Nephron progenitor cell (in vitro differentiated cells): ENCODE measurements around the gene TRMT44.

Source experiments
- DNase-seq: peaks from one replicate; pipeline ENCODE4 v3.0.0; 2021
- H3K27ac Mint-ChIP-seq: 2 replicates; pipeline ENCODE4 v1.8.0; 2021; ENCODE audit warnings: mild to moderate bottlenecking, moderate library complexity, mixed read lengths
- H3K27me3 Mint-ChIP-seq: 2 replicates; pipeline ENCODE4 v1.8.0; 2021; ENCODE audit warnings: mild to moderate bottlenecking, low read depth, mixed read lengths; ENCODE audit not compliant: poor library complexity
- H3K36me3 Mint-ChIP-seq: 2 replicates; pipeline ENCODE4 v1.8.0; 2021; ENCODE audit warnings: low read depth, mixed read lengths
- H3K4me1 Mint-ChIP-seq: 2 replicates; pipeline ENCODE4 v1.8.0; 2021; ENCODE audit warnings: mixed read lengths
- H3K4me3 Mint-ChIP-seq: 2 replicates; pipeline ENCODE4 v1.8.0; 2021; ENCODE audit warnings: mild to moderate bottlenecking, moderate library complexity, mixed read lengths
- H3K9me3 Mint-ChIP-seq: 2 replicates; pipeline ENCODE4 v1.8.0; 2021; ENCODE audit warnings: mild to moderate bottlenecking, moderate library complexity, mixed read lengths
- TF ChIP-seq, protein P1 (sequence below): fragments of 200-600 bp; sonication (generic); IDR thresholded peaks from 2 replicates; pipeline ENCODE4 v1.5.0; 2021; ENCODE audit warnings: antibody characterized with exemption

Gene TRMT44

GRCh38 chr4:8427262-8427661 is 13.3 kb upstream of the TRMT44 start:
- Mint-ChIP-seq H3K27ac (no peak overlapping the region), H3K4me1 (peaks cover 15% of the 10 kb centered on the region), H3K4me3 (peak overlapping the region; percentile 95), H3K36me3 (no peaks in the 10 kb centered on the region), H3K9me3 (no peaks in the 10 kb centered on the region), H3K27me3 (no peaks in the 10 kb centered on the region)
- DNase-seq = no peak
- TF ChIP-seq, protein P1, sequence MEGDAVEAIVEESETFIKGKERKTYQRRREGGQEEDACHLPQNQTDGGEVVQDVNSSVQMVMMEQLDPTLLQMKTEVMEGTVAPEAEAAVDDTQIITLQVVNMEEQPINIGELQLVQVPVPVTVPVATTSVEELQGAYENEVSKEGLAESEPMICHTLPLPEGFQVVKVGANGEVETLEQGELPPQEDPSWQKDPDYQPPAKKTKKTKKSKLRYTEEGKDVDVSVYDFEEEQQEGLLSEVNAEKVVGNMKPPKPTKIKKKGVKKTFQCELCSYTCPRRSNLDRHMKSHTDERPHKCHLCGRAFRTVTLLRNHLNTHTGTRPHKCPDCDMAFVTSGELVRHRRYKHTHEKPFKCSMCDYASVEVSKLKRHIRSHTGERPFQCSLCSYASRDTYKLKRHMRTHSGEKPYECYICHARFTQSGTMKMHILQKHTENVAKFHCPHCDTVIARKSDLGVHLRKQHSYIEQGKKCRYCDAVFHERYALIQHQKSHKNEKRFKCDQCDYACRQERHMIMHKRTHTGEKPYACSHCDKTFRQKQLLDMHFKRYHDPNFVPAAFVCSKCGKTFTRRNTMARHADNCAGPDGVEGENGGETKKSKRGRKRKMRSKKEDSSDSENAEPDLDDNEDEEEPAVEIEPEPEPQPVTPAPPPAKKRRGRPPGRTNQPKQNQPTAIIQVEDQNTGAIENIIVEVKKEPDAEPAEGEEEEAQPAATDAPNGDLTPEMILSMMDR = no peak

- H3K4me3 Mint-ChIP-seq = peak overlapping the region; percentile 95
- no peak overlapping the region for H3K27ac Mint-ChIP-seq
- H3K27me3 Mint-ChIP-seq = no peaks in the 10 kb centered on the region
- DNase-seq = no peak
- peaks cover 15% of the 10 kb centered on the region for H3K4me1 Mint-ChIP-seq
- H3K9me3 Mint-ChIP-seq = no peaks in the 10 kb centered on the region
- TF ChIP-seq, protein P1 = no peak
- no peaks in the 10 kb centered on the region for H3K36me3 Mint-ChIP-seq
Measured at GRCh38 chr4:8427761-8428287, 12.8 kb upstream of the TRMT44 start.

DNA sequence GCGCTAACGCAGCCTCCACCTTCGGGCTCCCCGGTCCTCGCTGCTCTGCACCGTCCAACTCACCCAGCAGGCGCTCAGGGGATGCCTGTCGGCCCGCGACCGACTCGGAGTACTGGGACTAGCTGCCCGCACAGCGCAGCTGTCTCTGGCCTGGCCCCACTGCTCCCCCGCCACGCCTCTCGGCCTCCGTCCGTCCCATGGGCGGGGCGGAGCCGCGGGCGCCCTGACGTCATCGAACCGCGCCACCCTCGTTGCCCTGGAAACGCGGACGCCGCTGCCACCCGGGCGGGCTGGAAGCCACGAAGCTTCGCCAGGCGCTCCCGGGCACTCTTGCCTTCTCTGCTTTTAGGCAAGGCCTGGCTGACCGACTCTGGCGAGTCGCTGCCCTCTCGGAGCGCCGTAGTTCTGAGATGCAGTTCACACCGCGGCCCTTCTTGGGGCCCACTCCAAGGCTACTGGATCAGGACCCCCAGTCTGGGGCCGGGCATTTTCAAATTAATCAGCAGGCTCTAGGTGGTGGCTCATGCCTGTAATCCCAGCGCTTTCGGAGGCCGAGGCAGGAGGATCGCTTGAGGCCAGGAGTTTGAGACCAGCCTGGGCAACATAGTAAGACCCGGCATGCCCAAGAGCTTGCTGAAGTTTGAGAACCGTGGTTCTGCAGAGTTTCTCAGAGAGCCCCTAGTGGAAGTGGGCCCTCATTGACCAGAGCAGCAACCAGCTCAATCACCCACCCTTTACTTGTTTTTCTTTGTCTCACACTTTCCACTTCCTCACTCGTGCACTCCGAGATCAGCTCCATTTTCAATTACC is 12.1 kb upstream of the TRMT44 start:
- Mint-ChIP-seq H3K27me3 (no peaks in the 10 kb centered on the region), H3K4me3 (peak overlapping the region; percentile 95), H3K27ac (no peak overlapping the region), H3K4me1 (peaks cover 15% of the 10 kb centered on the region), H3K9me3 (no peaks in the 10 kb centered on the region), H3K36me3 (no peaks in the 10 kb centered on the region)
- peak; percentile 98 for DNase-seq
- TF ChIP-seq, protein P1 = peak; percentile 48

DNA sequence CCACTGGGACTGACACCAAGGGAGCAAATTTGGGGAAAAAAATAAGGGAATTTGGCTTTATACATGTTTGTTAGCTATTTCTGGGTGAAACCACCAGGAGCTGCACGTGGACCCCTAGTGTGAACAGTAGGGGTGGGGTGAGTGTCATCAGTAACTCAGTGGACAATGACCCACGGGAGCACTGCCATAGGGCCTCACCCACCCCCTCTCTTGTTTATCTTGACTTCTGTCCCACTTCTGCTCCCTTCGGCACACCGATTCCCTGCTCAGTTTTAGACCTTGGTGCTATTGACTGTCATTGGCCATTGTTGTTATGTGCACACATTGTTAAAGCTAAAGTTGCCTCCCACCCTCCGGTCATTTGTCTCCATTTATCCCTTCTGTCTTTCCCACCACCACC is 9.0 kb upstream of the TRMT44 start:
- H3K27ac Mint-ChIP-seq = no peak overlapping the region
- TF ChIP-seq, protein P1 = no peak
- H3K27me3 Mint-ChIP-seq = no peaks in the 10 kb centered on the region
- peaks cover 15% of the 10 kb centered on the region for H3K4me1 Mint-ChIP-seq
- H3K9me3 Mint-ChIP-seq = no peaks in the 10 kb centered on the region
- no peak for DNase-seq
- H3K36me3 Mint-ChIP-seq = no peaks in the 10 kb centered on the region
- H3K4me3 Mint-ChIP-seq = no peak overlapping the region

GRCh38 chr4:8433136-8433535 is 7.4 kb upstream of the TRMT44 start:
- Mint-ChIP-seq H3K4me3 (no peak overlapping the region), H3K9me3 (peaks cover 4% of the 10 kb centered on the region), H3K27me3 (no peaks in the 10 kb centered on the region), H3K27ac (no peak overlapping the region), H3K36me3 (no peaks in the 10 kb centered on the region), H3K4me1 (peaks cover 14% of the 10 kb centered on the region)
- DNase-seq = no peak
- TF ChIP-seq, protein P1 = no peak
